ENCODE measurements around the gene PNPO.
"Not testable (repeated sequence)": the region's sequence is repeated elsewhere in the genome, so short reads cannot be mapped to it uniquely, and the experiment has no call there.

PNPO gene

DNA sequence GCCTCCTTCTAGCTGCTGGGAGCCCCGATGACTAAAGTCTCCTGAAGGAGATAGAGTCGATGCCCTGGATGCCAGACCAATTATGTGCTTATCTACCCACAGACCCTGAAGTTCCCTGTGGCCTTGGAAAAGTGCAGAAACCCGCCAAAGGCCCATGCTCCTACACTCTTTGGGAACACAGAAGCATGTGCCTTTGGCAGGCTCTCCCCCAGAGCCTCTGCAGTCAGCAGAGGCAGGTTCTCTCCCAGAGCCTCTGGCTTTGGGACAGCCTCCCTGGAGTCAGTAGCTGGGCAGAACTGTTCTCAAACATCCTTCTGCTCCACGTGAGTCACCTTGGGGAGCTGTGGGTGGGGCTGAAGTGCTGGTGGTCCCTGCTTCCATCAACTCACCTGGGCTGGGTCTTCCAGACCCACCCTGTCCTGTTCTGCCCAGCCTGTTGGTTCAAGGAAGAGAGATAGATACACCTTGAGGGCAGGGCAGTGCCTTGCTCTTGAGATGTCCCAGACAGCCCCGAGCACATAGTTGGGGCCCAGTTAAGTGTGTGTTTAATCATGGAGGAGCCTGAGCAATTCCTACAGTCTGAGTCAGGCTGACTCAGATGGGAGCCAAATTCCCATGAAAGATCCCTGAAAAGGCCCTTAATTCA, 26.4 kb downstream of the PNPO start:
- Histone ChIP-seq H3K4me3 (no peak overlapping the region), H3K27ac (peak overlapping the region in 5 of 21 experiments; percentile 8 to 68 (median 25))

DNA sequence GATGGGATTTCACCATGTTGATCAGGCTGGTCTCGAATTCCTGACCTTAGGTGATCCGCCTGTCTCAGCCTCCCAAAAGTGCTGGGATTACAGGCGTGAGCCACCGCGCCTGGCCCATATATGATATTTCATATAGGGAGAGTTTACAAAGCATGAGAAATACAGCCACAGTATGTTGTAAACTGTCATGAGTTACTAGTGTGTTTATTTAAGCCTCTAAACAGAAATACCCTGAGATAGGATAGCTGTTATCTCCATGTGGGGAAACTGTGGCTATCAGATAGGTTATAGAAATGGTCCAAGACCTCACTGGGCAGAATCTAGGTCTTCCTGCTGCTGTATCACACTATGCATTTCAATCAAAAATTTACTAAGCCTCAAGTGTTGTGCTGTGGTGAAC, 27.5 kb downstream of the PNPO start:
- no peak overlapping the region for H3K4me3 ChIP-seq
- H3K27ac ChIP-seq: no peak overlapping the region

DNA sequence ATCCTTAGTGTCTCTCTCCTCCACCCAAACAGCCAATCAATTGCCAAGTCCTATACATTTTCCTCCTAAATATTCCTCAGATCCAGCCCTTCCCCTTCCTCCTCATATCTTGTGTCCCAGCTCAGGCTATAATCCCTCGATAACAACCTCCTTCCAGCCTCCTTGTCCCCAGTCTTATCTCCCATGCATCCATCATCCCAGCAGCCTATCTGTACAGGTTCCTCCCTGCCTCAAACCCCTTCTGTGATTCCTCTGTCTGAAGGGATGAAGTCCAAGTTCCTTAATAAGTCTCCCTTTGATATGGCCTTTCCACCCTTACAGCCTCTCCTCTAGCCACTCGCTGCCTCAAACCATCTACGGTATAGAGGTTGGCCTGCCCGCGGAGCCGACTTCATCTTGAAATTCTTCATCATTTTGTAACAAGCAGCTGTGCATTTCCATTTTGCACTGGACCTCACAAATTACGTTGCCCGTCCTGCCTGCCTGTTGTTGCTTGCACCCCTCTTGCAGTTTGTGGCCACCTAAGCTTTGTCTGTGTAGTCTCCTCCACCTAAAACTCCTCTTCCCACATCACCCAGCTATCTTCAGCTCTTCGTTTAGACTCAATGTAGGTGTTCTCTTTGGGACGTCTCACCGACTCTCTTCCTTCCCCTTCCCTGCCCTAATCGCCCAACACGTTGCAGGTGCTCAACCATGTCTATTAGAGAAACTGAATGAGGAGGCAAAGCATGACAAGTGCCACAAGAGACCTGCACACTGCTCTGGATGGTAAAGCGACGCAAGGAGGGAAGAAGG, 28.8 kb downstream of the PNPO start:
- H3K27ac ChIP-seq: peak overlapping the region in 5 of 21 experiments; percentile 11 to 65 (median 41)

DNA sequence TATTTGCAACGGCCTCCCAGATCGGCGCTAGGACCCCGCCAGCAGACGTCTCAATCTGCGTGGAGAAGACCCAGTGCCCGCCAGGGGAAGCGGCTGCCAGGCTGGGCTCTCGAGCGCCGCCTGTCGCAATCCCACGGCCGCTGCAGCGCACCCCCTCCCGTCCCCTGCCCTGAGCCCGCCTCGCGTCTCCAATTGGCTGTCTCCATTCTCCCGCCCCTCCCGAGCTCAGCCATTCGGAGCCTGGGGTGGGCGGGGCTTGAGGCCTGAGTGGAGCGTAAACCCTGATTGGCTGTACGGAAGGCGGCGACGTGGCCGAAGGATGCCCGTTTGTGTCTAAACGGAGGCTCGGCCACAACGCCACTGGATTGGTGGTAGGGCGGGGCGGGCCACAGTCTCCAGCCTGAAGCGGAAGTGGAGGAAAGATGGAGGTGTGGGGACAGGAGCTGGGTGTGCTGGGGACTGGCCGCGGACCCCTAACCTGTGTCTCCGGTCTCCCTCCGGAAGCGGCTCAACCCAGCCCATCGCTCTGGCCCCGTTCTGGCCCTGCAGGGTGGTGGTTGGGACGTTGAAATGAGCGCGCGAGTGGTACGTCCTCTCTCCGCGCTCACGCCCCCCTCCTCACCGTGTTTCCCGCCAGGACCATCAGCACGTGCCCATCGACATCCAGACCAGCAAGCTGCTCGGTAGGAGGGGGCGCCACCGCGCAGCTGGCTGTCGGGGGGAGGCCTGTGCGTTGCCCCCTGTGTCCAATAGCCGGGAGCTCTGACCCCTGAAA, 29.5 kb downstream of the PNPO start, which contains the start of gene CDK5RAP3:
Gene CDK5RAP3 (plus strand): TSS at position 389 of the 775 bp plus-strand sequence. CDS start 34 bp downstream, at position 423.
- Histone ChIP-seq H3K27ac (peak within 1 kb of the TSS in 20 of 21 experiments; percentile 40 to 89 (median 78)), H3K4me3 (peak within 1 kb of the TSS; percentile 59 to 96 (median 88))

More for the DNA sequence above, 28.8 kb downstream of the PNPO start:
- H3K4me3 ChIP-seq: peak overlapping the region in 6 of 7 experiments; percentile 64 to 96 (median 89)

DNA sequence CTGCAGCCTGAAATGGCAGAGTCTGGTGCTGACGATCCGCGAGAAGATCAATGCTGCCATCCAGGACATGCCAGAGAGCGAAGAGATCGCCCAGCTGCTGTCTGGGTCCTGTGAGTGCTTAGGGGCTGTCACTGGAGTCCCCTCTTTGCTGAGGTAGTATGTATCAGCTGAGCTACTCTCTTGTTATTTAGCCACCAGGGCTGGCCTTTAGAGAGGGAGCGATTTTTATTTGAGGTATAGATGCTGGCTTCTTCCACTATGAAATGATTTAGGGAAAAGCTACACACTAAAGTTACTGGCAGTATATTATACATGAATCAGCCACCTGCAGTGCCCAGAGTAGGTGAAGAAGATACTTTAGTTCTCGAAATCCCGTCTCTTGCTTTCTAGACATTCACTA, 32.2 kb downstream of the PNPO start:
- Histone ChIP-seq H3K27ac (no peak overlapping the region), H3K4me3 (no peak overlapping the region)

DNA sequence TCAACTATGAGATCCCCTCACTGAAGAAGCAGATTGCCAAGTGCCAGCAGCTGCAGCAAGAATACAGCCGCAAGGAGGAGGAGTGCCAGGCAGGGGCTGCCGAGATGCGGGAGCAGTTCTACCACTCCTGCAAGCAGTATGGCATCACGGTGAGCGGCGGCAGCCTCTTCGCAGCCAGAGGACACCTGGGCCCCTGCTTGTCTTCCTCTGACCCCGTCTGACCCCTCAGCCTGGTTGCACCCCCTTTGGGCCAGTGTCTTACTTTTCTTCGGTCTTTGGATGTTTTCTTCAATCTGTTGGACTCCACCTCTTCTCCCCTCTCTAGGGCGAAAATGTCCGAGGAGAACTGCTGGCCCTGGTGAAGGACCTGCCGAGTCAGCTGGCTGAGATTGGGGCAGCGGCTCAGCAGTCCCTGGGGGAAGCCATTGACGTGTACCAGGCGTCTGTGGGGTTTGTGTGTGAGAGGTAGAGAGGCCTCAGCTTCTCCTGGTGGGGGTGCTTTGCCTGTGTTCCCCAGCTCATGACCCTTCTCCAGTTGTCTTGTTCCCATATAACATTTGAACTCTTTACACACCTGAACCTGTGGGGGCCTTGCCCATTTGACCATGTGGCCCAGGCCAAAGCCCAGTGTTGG, 33.9 kb downstream of the PNPO start:
- Histone ChIP-seq H3K27ac (no peak overlapping the region), H3K4me3 (no peak overlapping the region)

DNA sequence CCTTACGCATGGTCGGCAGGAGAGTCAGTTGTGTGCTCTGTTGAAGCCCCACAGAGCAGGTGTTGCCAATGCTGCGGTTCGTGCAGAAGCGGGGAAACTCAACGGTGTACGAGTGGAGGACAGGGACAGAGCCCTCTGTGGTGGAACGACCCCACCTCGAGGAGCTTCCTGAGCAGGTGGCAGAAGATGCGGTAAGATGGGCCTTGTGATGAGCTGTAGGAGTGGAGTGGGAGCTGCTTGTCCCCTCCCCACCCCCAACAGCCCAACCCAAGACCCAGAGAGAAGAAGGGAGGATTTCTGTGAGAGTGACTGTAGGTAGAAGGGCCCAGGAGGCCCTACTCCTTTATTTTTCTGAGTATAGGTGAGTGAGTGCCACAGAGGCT, 34.4 kb downstream of the PNPO start:
- Histone ChIP-seq H3K4me3 (no peak overlapping the region), H3K27ac (no peak overlapping the region)

DNA sequence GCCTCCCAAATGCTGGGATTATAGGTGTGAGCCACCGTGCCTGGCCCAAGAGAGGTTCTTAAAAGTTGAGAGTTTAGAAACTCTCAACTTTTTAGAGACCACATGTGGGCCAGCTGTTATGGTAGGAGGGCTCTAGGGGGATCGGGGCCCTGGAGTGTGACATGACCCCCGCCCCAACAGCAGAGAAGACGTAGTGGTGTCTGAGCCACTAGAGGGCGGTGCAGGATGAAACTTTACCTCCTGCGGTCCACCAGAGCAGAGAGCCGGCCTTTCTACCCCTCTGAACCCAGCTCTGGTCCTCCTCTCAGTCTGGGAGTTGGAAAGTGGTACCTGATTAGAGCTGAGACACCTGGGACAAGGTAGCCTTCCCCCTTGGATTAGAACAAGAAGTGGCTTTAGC, 37.0 kb downstream of the PNPO start:
- no peak overlapping the region for H3K27ac ChIP-seq
- no peak overlapping the region for H3K4me3 ChIP-seq

DNA sequence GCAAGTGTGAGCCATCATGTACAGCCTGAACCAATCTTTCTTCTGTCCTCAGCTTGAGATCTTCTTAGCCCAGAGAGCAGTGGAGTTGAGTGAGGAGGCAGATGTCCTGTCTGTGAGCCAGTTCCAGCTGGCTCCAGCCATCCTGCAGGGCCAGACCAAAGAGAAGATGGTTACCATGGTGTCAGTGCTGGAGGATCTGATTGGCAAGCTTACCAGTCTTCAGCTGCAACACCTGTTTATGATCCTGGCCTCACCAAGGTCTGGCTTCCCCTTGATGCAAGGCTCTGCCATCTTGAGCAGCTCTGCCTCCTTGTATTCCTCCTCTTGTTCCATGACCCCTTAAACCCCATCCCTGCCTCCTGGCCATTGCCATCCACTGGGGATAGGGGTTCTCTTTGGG, 39.2 kb downstream of the PNPO start:
- Histone ChIP-seq H3K4me3 (no peak overlapping the region), H3K27ac (peak overlapping the region in 1 of 21 experiments; percentile 11)

DNA sequence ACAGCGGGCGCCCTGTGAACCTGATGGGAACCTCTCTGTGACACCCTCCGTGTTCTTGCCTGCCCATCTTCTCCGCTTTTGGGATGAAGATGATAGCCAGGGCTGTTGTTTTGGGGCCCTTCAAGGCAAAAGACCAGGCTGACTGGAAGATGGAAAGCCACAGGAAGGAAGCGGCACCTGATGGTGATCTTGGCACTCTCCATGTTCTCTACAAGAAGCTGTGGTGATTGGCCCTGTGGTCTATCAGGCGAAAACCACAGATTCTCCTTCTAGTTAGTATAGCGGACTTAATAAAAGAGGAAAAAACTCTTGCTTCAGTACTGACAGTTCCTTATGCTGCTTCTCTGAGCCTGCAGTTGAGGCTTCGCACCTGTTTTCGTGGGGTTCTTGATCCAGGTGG, 40.1 kb downstream of the PNPO start:
- no peak overlapping the region for H3K4me3 ChIP-seq
- H3K27ac ChIP-seq: no peak overlapping the region

DNA sequence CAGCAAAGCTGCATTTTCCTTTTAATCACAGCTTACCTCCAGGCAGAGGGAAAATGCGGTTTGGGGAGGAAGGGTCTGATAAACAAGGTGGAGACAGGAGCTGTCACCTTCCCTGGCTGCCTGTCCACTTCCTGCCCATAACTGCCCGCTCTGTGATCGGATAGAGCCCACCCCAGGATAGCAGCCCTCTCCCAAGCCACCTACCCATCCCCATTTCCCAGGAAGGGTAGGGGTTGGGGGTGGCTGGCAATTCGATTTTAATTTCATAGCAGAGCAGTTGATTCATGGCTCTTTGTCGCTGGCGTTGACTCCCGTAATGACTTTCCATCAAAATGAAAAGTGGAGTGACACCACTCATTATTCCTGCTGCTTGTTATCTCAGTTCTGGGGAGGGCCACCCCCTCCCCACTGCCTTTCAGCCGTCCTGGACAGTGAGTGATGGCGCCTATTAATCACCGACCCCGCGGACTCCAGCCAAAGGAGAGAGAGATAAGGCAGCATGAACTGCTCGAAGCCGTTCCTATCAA, 40.8 kb downstream of the PNPO start:
- Histone ChIP-seq H3K4me3 (no peak overlapping the region), H3K27ac (no peak overlapping the region)

DNA sequence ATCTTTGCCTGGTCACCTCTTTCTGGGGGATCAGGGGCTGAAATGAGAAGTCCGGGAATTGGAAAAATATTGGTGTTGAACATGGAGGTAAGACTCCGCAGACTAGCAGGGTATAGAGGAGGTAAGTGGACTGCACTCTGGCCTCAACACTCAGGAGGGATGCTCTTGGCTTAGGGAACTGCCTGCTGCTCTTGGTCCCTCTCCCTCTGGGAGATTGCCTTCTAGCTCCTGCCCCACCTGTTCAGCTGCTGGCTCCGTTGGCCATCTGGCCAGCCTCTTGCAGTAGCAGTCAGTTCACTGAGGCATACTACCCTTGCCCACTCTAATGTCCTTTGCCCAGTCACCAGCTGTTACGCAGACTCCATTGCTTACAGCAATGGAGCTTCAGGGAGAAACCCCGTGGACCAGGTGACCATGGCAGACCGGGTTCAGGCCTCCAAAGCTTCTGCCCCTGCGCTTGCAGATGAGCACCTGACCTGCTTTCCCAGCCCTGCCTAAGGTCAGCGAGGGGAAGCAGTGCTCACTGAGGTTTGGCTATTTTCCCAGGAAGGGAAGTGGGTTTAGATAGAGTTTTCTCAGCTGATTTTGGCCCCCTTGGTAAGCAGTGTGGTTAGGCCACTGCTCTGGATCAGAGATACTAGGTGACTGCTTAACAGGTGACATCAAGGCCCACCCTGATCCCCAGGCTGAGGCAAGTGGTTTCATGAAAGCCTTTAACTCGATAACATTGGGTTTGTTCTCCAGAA, 41.4 kb downstream of the PNPO start:
- Histone ChIP-seq H3K27ac (no peak overlapping the region), H3K4me3 (no peak overlapping the region)

DNA sequence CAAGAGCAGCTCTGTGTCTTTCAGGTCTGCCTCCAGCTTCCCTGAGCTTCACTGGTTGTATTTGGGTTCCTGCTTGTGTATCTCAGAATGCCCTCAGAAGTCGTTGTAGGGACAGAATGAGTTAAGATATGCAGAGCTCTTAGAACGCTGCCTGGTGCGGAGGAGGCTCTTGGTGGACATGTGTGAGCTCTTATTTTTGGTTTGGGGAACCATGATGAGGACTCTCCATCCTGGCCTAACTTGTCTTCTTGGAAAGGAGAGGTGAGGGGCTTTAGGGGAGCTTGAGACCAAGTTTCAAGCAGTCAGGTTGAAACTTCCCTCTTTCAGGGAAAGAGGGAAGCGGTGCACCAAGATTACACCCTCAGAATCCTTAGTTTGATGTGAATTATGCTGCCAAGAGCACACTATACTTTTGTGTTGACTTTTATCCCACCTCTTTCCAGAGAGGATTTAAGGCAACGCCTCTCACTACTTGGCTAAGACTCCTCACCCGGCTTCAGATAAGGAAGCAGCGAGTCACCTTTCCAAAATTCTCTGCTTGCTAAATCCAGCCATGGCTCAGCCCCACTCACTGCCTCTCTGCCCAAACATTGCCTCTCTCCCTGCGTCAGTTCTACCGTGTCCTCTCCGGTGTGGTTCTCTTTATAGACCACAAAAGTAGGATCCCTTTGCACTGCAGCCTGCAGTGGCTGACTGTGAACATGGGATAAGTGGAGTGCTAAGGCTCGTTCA, 42.3 kb downstream of the PNPO start:
- no peak overlapping the region for H3K27ac ChIP-seq
- no peak overlapping the region for H3K4me3 ChIP-seq

DNA sequence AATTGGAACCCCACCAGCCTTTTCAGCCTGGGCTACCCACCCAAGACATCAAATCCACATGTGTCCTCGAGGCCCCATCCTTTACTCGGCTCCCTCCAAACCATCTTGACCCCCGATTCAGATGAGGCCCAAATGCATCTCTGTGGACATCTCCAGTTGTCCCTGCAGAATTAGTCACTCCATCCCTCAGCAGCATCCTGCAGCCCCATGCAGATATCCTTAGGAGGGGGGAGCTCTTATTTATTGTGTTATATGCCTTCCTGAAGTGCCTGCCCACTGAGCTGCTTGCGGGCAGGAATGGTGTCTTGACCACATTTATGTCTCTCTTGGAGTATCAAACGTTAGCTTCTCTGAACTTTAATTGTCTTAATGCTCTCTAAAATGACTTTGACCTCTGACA, 45.1 kb downstream of the PNPO start:
- Histone ChIP-seq H3K27ac (no peak overlapping the region), H3K4me3 (no peak overlapping the region)

DNA sequence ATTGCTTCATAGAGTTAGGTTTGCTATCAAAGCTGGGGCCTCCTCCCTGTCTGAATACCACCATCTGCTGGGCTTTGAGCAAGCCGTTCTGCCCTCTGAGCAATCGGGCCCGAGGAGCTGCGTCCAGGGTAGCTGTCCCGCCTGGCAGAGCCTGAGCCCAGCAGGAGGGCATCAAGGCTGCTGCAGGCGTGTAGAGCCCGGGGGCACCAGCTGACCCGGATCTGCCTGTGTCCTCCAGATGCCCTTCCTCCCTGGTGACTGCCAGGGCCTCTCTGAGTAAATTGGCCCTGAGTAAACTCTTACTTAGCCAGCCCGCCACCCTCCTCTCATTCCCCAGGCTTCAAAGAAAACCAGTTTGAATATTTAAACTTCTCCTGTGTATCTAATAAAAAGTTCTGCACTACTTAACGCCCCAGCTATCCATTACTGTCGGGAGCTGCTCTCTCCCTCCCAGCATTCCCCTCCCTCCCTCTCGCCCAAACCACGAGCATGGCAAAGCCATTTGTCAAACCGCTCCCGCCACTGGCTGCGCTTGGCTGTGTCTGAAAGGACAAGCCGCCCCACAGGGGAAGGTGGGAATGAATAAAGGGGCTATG, 46.0 kb downstream of the PNPO start:
- no peak overlapping the region for H3K4me3 ChIP-seq
- H3K27ac ChIP-seq: peak overlapping the region in 1 of 21 experiments; percentile 28

DNA sequence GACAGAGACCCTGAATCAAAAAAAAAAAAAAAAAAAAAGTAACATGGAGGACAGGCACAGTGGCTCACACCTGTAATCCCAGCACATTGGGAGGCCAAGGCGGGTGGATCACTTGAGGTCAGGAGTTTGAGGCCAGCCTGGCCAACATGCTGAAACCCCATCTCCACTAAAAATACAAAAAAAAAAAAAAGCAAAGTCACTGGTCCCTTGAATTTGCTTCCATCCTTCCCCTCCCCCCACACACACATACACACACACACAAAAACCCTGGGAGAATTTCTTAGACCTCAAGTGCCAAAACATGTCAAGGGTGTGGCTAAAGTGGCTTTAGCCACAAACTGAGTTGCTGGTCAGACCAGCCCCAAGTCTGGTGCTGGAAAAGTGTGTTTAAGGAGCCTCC, 47.1 kb downstream of the PNPO start:
- not testable (repeated sequence) for H3K4me3 ChIP-seq

DNA sequence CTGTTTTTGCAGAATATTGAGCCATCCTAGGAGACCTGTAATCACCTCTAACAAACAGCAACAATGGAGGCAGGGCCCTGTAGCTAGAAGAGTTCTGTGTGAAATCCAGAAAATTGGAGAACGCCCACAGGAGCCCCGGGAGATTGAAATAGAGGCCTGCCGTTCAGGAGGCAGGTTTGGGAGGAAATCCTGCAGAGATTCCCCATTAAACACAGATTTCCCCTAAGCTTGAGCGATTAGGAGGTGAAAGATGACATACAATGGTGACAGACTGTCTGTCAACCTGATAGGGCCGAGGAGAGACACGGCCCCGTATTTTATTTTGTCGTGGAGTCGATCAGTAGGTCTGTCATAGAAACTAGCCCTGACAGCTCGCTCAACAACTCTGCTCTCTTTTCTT, 47.8 kb downstream of the PNPO start:
- Histone ChIP-seq H3K4me3 (no peak overlapping the region), H3K27ac (no peak overlapping the region)

More for the DNA sequence above, 47.1 kb downstream of the PNPO start:
- H3K27ac ChIP-seq: not testable (repeated sequence)

DNA sequence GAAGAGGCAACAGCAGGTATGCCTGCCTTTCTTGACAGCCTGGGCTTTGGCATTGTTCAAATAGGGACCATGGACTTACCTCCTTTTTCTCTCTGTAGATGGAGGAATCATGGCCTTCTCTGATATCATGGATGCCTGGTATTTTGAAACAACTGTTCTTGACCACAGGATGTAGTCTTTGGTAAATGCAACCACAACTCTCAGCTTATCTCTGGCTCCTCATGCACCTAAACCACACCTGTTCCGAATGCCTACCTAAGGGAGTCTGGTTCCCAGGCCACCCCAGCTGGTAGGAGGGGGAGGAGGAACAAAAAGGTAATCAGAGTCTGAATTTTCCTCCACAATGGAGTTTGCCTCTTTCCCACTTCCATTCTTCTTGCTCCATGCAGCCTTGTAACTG, 48.3 kb downstream of the PNPO start:
- no peak overlapping the region for H3K27ac ChIP-seq
- H3K4me3 ChIP-seq: no peak overlapping the region
